NCI-H2029 (cell line): ENCODE measurements around the gene GAPVD1.
"Not testable (repeated sequence)": the region's sequence is repeated elsewhere in the genome, so short reads cannot be mapped to it uniquely, and the experiment has no call there.

Experiments used
- DNase-seq: peaks from one replicate; lab custom pipeline; 2025; lab: John Stamatoyannopoulos, UW

The GAPVD1 gene

GRCh38 chr9:125261501-125262293 lies at the start of gene GAPVD1:
Gene GAPVD1, plus strand, starts transcription at chr9:125261826. Its CDS starts 37,096 bp downstream, at chr9:125298922.
- peak; percentile 95 for DNase-seq

GRCh38 chr9:125214186-125214585 lies 47.4 kb upstream of the GAPVD1 start:
- DNase-seq: no peak

GRCh38 chr9:125218621-125219020 lies 43.0 kb upstream of the GAPVD1 start:
- no peak for DNase-seq

- DNase-seq: not testable (repeated sequence)
Measured at GRCh38 chr9:125224858-125225257, 36.8 kb upstream of the GAPVD1 start.

GRCh38 chr9:125227761-125228160 lies 33.9 kb upstream of the GAPVD1 start:
- no peak for DNase-seq

GRCh38 chr9:125233678-125234077 lies 27.9 kb upstream of the GAPVD1 start:
- no peak for DNase-seq

GRCh38 chr9:125234099-125234498 lies 27.5 kb upstream of the GAPVD1 start:
- DNase-seq: not testable (repeated sequence)

GRCh38 chr9:125235804-125236519 lies 25.7 kb upstream of the GAPVD1 start:
- no peak for DNase-seq

- DNase-seq: not testable (repeated sequence)
Measured at GRCh38 chr9:125236520-125237159, 25.0 kb upstream of the GAPVD1 start.

GRCh38 chr9:125238127-125238914 lies 23.3 kb upstream of the GAPVD1 start:
- no peak for DNase-seq

- DNase-seq: no peak
Measured at GRCh38 chr9:125238915-125239446, 22.6 kb upstream of the GAPVD1 start.

GRCh38 chr9:125239631-125240597 lies 21.7 kb upstream of the GAPVD1 start:
- no peak for DNase-seq

- no peak for DNase-seq
Measured at GRCh38 chr9:125240649-125240999, 21.0 kb upstream of the GAPVD1 start.

GRCh38 chr9:125241000-125241862 lies 20.4 kb upstream of the GAPVD1 start, which contains the start of gene HSPA5:
Gene HSPA5, minus strand, starts transcription at chr9:125241343. Its CDS starts 217 bp downstream, at chr9:125241126.
- peak; percentile 98 for DNase-seq

GRCh38 chr9:125241863-125242739 lies 19.5 kb upstream of the GAPVD1 start:
- DNase-seq: no peak

GRCh38 chr9:125243792-125244260 lies 17.8 kb upstream of the GAPVD1 start:
- no peak for DNase-seq

GRCh38 chr9:125246261-125246667 lies 15.4 kb upstream of the GAPVD1 start:
- no peak for DNase-seq

GRCh38 chr9:125254231-125254630 lies 7.4 kb upstream of the GAPVD1 start:
- no peak for DNase-seq
